GM12873 (cell line): ENCODE measurements around the gene MCM9.

ENCODE experiments used
- TF ChIP-seq, protein P1 (sequence below): IDR thresholded peaks from 2 replicates; pipeline ENCODE4 v1.5.1; 2012; ENCODE audit warnings: low read depth, mild to moderate bottlenecking, moderate library complexity, low read length, control low read depth; ENCODE audit not compliant: insufficient read depth; ENCODE audit errors: missing control alignments

MCM9 gene

DNA sequence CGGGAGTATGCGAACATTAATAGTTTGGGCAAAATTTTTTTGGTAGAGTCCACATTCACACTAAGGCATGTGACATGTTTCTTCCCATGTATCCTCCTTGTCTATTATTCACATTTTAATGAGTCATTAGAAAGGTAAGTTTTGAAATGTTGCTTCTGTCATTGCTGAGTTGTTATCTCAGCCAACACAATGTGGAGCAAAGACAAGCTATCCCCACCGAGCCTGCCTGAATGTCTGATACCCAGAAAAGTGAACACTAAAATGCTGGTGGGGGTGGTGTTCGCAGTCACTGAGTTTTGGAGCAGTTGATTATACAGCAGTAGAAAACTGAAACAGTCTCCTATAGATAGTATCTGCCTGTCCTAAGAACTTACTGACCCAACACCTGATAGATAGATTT lies 109.3 kb downstream of the MCM9 start:
- TF ChIP-seq, protein P1, sequence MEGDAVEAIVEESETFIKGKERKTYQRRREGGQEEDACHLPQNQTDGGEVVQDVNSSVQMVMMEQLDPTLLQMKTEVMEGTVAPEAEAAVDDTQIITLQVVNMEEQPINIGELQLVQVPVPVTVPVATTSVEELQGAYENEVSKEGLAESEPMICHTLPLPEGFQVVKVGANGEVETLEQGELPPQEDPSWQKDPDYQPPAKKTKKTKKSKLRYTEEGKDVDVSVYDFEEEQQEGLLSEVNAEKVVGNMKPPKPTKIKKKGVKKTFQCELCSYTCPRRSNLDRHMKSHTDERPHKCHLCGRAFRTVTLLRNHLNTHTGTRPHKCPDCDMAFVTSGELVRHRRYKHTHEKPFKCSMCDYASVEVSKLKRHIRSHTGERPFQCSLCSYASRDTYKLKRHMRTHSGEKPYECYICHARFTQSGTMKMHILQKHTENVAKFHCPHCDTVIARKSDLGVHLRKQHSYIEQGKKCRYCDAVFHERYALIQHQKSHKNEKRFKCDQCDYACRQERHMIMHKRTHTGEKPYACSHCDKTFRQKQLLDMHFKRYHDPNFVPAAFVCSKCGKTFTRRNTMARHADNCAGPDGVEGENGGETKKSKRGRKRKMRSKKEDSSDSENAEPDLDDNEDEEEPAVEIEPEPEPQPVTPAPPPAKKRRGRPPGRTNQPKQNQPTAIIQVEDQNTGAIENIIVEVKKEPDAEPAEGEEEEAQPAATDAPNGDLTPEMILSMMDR = no peak

DNA sequence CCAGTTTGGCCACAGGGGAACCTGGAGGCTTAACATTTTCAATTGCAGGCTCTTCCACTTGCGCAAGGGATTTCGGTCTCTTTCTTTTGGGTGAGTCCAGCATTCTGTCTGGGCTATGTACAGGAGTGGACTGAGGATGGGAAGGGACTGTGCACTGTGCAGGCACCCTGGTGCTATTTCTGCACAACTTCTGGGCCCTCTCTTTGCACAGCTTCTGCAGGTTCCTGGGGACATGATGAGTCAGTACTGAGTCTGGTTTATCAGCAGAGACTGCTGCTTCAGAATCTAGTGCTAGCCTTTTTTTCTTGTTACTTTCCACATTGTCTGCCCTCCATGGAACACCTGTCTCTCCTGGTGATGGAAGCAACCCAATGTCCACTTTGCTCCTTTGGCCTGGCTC lies 119.5 kb downstream of the MCM9 start:
- TF ChIP-seq, protein P1 = no peak

DNA sequence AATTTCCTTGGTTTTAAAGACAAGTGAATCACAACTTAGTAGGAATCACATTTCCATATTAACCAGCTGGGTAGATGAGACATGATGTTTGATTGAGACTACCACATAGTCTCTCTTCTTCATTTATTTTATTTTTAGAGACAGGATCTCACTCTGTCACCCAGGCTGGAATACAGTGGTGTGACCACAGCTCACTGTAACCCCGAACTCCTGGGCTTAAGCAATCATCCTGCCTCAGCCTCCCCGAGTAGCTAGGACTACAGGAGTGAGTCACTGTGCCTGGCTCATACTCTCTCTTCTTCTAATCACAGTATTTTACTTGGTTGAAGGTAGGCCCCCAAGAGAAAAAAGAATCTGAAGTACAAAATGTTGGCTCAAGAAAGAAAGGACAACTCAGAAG lies 121.2 kb downstream of the MCM9 start:
- TF ChIP-seq, protein P1 = no peak

DNA sequence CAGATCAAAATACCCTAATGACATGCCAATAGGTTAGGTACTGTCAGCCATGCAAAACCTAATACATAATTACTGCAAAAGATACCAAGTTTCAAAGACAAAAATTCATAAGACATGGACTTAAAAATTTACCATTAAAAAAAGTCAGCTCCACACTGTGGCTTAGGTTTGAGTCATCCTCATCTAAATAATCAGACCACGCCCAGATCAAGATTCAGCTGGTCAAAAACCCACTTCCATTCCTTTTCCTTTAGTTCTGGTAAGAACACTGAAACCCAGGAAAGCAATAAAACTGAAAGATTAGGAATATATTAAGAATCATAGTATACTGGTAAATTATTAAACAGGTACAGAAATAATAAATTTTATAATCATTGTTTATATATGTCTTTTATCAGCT lies 122.0 kb downstream of the MCM9 start:
- TF ChIP-seq, protein P1 = no peak

DNA sequence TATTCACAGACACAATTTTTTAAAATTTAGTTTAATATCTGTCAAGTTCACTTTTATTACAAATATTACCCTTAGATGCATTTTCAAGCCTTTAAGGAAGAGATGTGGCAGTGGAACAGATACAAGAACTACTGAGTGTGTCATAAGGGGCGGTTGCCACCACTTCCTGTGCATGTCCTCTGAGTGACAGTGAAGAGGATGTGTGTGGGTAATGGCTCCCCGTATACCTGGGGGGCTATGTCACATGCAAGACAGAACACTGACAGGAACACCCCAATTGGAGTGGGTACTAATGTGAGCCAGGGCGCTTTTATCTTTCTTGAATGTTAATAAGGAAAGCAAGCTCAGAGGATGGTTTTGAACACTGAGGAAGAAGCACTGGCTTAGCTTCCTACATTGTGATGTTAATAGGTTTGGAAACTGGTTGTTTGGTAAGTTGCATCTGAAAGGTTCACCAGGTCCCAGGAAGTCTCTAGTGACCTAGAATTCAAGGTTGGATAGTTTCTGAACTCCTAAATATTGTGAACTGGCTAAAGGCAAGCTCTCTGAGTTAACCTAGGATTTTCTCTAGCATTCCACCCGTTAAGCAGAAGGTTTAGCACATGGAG lies 124.4 kb downstream of the MCM9 start:
- TF ChIP-seq, protein P1 = no peak

DNA sequence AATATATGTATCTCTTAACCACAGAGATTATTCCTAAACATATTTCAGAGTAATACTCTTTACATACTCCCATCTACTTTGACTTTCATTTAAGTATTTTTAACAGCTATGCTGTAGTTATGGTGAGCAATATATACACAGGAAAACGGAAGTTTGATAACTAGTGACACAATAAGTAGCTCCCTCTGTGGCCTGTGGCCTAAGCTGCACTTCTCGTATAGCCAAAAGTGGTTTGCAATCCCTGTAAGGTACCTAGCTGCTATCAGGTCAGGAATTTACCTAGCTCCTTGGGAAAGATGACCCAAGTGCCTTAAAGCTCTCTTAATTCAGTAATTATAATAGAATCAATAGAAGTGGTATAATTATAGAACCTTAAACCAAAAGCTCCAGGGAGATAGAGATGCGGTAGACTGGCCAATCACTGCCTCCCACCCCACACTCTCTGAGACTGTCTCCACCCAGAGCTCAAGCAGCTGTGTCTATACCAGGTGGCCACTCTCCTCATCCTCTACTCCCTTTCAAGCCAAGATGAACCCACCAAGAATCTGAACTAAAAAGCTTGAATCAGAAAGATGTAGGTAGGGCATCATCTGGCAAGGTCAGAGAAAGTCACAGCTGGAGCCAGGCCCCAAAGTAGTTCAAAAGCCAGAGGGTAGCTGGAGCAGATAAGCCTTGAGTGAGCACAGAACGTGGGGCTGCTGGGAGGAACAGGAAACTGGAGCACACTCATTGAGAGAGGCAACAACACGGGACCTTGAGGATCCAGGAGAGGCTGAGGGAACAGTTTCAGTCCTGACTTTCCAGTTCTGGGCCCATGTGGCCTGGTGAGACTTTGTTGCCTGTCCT lies 125.9 kb downstream of the MCM9 start:
- TF ChIP-seq, protein P1 = no peak

DNA sequence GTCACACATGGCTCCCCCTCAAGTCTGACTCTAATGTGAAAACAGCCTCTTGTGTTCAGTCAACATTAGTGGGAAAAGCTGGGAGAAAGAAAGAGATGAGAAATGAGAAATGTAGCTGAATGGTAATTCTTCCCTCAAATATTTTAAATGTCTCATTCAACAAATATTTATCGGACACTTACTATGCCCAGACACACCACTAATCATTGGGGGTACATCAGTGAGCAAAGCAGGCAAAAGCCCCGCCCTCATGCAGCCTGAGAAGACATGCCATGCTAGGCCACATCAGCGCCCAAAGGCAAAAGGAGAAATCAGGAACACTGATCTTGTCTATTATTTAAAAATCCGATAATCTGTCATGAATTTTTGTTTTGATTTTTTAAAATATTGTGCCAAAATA lies 130.9 kb downstream of the MCM9 start:
- TF ChIP-seq, protein P1 = no peak
